IMR-90 (cell line): ENCODE measurements around the gene TPPP. TPM values are rescaled to one million over a fixed set of nuclear protein-coding genes. Genes with fewer than 3 reads are reported as not detected.

ENCODE experiments used
- ATAC-seq: fragments of 200-7000 bp; cut with Tn5 transposase; 2 replicates; pipeline ENCODE4 v1.9.1; 2020; ENCODE audit warnings: low read depth, mild to moderate bottlenecking, moderate library complexity
- BruUV-seq: library from RNA; stranded (reverse); fragments of 400-500 nt; replicated peaks from 2 replicates; lab custom pipeline; 2021; lab: Mats Ljungman, UMichigan
- CTCF ChIA-PET: fragments of 300-600 bp; formaldehyde crosslinking; extraction: SDS; loops from one replicate; lab custom pipeline; 2021; ENCODE audit warnings: antibody characterized with exemption; lab: Yijun Ruan, JAX
- POLR2A ChIA-PET: fragments of 300-600 bp; sonication (Branson Sonifier 250); formaldehyde crosslinking; loops from one replicate; lab custom pipeline; 2022; ENCODE audit warnings: antibody characterized with exemption; ENCODE audit not compliant: unreplicated experiment; lab: Charles Lee
- DNase-seq: peaks from one replicate; pipeline ENCODE4 v3.0.0; 2013
- H2AFZ ChIP-seq: replicated peaks from 2 replicates; pipeline ENCODE3; 2013; ENCODE audit warnings: low read length, mild to moderate bottlenecking; ENCODE audit not compliant: poor library complexity
- H2AK5ac ChIP-seq: 2 replicates; pipeline ENCODE4 v1.6.1; 2013; ENCODE audit warnings: low read depth, low read length, inconsistent platforms
- H2AK9ac ChIP-seq: replicated peaks from 2 replicates; pipeline ENCODE3; 2013; ENCODE audit warnings: mild to moderate bottlenecking, low read depth, low read length, moderate library complexity; ENCODE audit not compliant: poor library complexity
- H2BK120ac ChIP-seq: 2 replicates; pipeline ENCODE4 v1.6.1; 2013; ENCODE audit warnings: low read depth, low read length, inconsistent platforms
- H2BK15ac ChIP-seq: 3 replicates; pipeline ENCODE4 v1.6.1; 2013; ENCODE audit warnings: low read depth, low read length, inconsistent platforms
- H2BK20ac ChIP-seq: 2 replicates; pipeline ENCODE4 v1.6.1; 2013; ENCODE audit warnings: low read depth, mild to moderate bottlenecking, inconsistent platforms, low read length, moderate library complexity
- H2BK5ac ChIP-seq: 2 replicates; pipeline ENCODE4 v1.6.1; 2013; ENCODE audit warnings: mild to moderate bottlenecking, low read depth, low read length, inconsistent platforms; ENCODE audit not compliant: poor library complexity, severe bottlenecking
- H3K14ac ChIP-seq: replicated peaks from 2 replicates; pipeline ENCODE4 v1.6.1; 2013; ENCODE audit warnings: low read depth, low read length, inconsistent platforms
- H3K18ac ChIP-seq: 2 replicates; pipeline ENCODE4 v1.6.1; 2013; ENCODE audit warnings: low read depth, low read length, control low read depth
- H3K23ac ChIP-seq: 2 replicates; pipeline ENCODE4 v1.6.1; 2013; ENCODE audit warnings: low read depth, low read length, inconsistent platforms
- H3K27ac ChIP-seq: 2 replicates; pipeline ENCODE4 v1.5.1; 2013; ENCODE audit warnings: mild to moderate bottlenecking, control low read depth, low read length; ENCODE audit not compliant: insufficient read depth
- H3K27me3 ChIP-seq: 2 replicates; pipeline ENCODE4 v1.6.1; 2013; ENCODE audit warnings: low read length; ENCODE audit not compliant: control insufficient read depth, insufficient read depth
- H3K36me3 ChIP-seq: 2 replicates; pipeline ENCODE4 v1.6.1; 2013; ENCODE audit warnings: low read length, mixed read lengths; ENCODE audit not compliant: control insufficient read depth, insufficient read depth
- H3K4ac ChIP-seq: 2 replicates; pipeline ENCODE4 v1.6.1; 2013; ENCODE audit warnings: low read depth, low read length, inconsistent platforms
- H3K4me1 ChIP-seq: 2 replicates; pipeline ENCODE4 v1.6.1; 2013; ENCODE audit warnings: low read length, mixed read lengths; ENCODE audit not compliant: control insufficient read depth, insufficient read depth
- H3K4me2 ChIP-seq: 2 replicates; pipeline ENCODE4 v1.6.1; 2013; ENCODE audit warnings: low read depth, mild to moderate bottlenecking, control low read depth, low read length, moderate library complexity
- H3K4me3 ChIP-seq: 2 replicates; pipeline ENCODE4 v1.5.1; 2013; ENCODE audit warnings: low read depth, mild to moderate bottlenecking, control low read depth, low read length, moderate library complexity; ENCODE audit not compliant: insufficient read depth
- H3K56ac ChIP-seq: 2 replicates; pipeline ENCODE4 v1.6.1; 2013; ENCODE audit warnings: low read length, inconsistent platforms; ENCODE audit not compliant: insufficient read depth; ENCODE audit errors: extremely low read depth
- H3K79me1 ChIP-seq, 2 experiments: 2 replicates each; pipeline ENCODE4 v1.6.1; 2013; ENCODE audit warnings: low read length in 2 of 2, inconsistent platforms in 1 of 2, low read depth in 1 of 2
- H3K9ac ChIP-seq: 2 replicates; pipeline ENCODE4 v1.6.1; 2013; ENCODE audit warnings: low read depth, low read length, control low read depth
- H3K9me1 ChIP-seq: 2 replicates; pipeline ENCODE4 v1.6.1; 2013; ENCODE audit warnings: low read length, inconsistent platforms; ENCODE audit not compliant: insufficient read depth
- H3K9me3 ChIP-seq: 2 replicates; pipeline ENCODE4 v1.6.1; 2013; ENCODE audit warnings: low read length; ENCODE audit not compliant: control insufficient read depth, insufficient read depth
- H4K20me1 ChIP-seq: 2 replicates; pipeline ENCODE4 v1.6.1; 2013; ENCODE audit warnings: low read length, inconsistent platforms; ENCODE audit not compliant: insufficient read depth
- H4K5ac ChIP-seq: 2 replicates; pipeline ENCODE4 v1.6.1; 2013; ENCODE audit warnings: mild to moderate bottlenecking, low read depth, low read length, control low read depth
- H4K8ac ChIP-seq, 2 experiments: 2 replicates each; pipeline ENCODE4 v1.6.1; 2013; ENCODE audit warnings: low read depth in 2 of 2, low read length in 2 of 2, control low read depth in 1 of 2, inconsistent platforms in 1 of 2
- H4K91ac ChIP-seq: 2 replicates; pipeline ENCODE4 v1.6.1; 2013; ENCODE audit warnings: low read depth, low read length, inconsistent platforms; ENCODE audit not compliant: insufficient read depth
- BHLHE40 ChIP-seq: fragments of 150-350 bp; IDR thresholded peaks from 2 replicates; pipeline ENCODE4 v1.6.1; 2016; ENCODE audit warnings: mild to moderate bottlenecking, low read depth, low read length
- CHD1 ChIP-seq: IDR thresholded peaks from 2 replicates; pipeline ENCODE4 v1.6.1; 2012; ENCODE audit warnings: low read depth, low read length, improper control_type of control experiment
- MAFK ChIP-seq: IDR thresholded peaks from 2 replicates; pipeline ENCODE4 v1.6.1; 2012; ENCODE audit warnings: low read depth, low read length, improper control_type of control experiment
- MAZ ChIP-seq: IDR thresholded peaks from 2 replicates; pipeline ENCODE4 v1.6.1; 2012; ENCODE audit warnings: low read depth, mild to moderate bottlenecking, low read length, improper control_type of control experiment, moderate library complexity, borderline replicate concordance
- MXI1 ChIP-seq: IDR thresholded peaks from 2 replicates; pipeline ENCODE4 v1.6.1; 2012; ENCODE audit warnings: low read depth, mild to moderate bottlenecking, low read length, moderate library complexity, borderline replicate concordance
- NFE2L2 ChIP-seq: fragments of 150-350 bp; IDR thresholded peaks from 2 replicates; pipeline ENCODE4 v1.6.1; 2016; ENCODE audit warnings: low read depth, mild to moderate bottlenecking, low read length
- RAD21 ChIP-seq: IDR thresholded peaks from 2 replicates; pipeline ENCODE4 v1.6.1; 2012; ENCODE audit warnings: low read length, improper control_type of control experiment
- RCOR1 ChIP-seq: IDR thresholded peaks from 2 replicates; pipeline ENCODE4 v1.6.1; 2012; ENCODE audit warnings: mild to moderate bottlenecking, low read length, improper control_type of control experiment; ENCODE audit not compliant: insufficient replicate concordance
- RFX5 ChIP-seq: IDR thresholded peaks from 2 replicates; pipeline ENCODE4 v1.8.0; 2012; ENCODE audit warnings: low read depth, mild to moderate bottlenecking, low read length, moderate library complexity
- USF2 ChIP-seq: fragments of 150-350 bp; IDR thresholded peaks from 2 replicates; pipeline ENCODE4 v1.6.1; 2017; ENCODE audit warnings: mild to moderate bottlenecking, antibody characterized with exemption, low read length, low read depth
- WGBS, 2 experiments: methylation state at CpG; one replicate each; pipeline versions ENCODE4 v1.1.5 to v1.1.7; 2013; ENCODE audit warnings: missing lambda C conversion rate in 2 of 2; ENCODE audit not compliant: insufficient read length in 1 of 2; ENCODE audit errors: extremely low coverage in 2 of 2; 5-methylcytosine and 5-hydroxymethylcytosine counted together
- dilution Hi-C: fragments of 300-500 bp; cut with HindIII; formaldehyde crosslinking; loops from one replicate; pipeline ENCODE4 v1.14.3; 2018; ENCODE audit warnings: low sequenced_read_pairs; ENCODE audit not compliant: unreplicated experiment
- in situ Hi-C: fragments of 300-500 bp; cut with MboI; formaldehyde crosslinking; loops from 3 replicates; pipeline ENCODE4 v1.14.3; 2019; ENCODE audit warnings: low sequenced_read_pairs, inconsistent platforms, mixed read lengths
- intact Hi-C: fragments of 100-400 bp; cut with micrococcal nuclease; formaldehyde crosslinking; loops from 2 replicates; pipeline ENCODE4 v1.10.0; 2022
- polyA plus RNA-seq, 3 experiments: library from polyadenylated mRNA; depleted of rRNA; stranded (reverse); fragments of >200 nt; gene quantifications; 2 replicates each; pipeline ENCODE4 v1.2.3, GENCODE V29; 2012; ENCODE audit warnings: low replicate concordance in 1 of 3
- total RNA-seq: library from RNA; depleted of rRNA; stranded (reverse); fragments of >200 nt; gene quantifications from 2 replicates; pipeline ENCODE4 v1.2.3, GENCODE V29; 2012

TPPP gene
- total and polyA plus RNA-seq, 2 of the 4 experiments (the other 2 are of a cell fraction), result under 0.01 to 0.07 TPM

DNA sequence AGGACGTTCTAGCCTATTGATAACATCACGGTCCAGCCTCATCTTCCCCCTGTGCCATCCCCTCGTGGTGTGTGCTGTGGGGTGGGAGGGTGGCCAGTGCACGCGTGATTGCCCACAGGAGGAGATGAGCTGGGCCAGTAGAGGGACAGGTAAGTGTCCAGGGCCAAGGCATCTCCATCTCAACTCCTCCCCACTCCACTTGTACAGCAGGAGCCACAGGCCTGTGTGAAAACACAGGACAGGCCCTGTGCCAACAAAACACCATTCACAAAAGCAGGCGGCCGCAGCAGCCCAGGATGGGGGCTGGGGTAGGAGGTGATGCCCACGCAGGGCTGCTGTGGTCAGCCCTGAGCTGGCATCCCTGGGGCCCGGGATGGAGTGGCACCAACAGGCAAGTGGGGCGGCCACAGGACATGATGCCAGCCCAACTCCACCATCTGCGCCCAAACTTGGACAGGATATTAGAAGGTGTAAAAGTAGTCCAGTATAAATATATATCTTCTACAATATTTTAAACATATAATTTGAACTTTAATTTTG, 32.6 kb downstream of the TPPP start:
- no peaks in the 10 kb centered on the region for H4K20me1 ChIP-seq
- no peak overlapping the region for H2BK5ac ChIP-seq
- no peaks in the 10 kb centered on the region for H3K9me1 ChIP-seq
- H3K18ac ChIP-seq, result no peak overlapping the region
- WGBS, 2 experiments, result no CpG with 5 or more reads among the region's 11 CpGs
- peaks cover 8% of the 10 kb centered on the region for H3K36me3 ChIP-seq
- no peak overlapping the region for H4K8ac ChIP-seq
- no peak overlapping the region for H3K4ac ChIP-seq
- no peak overlapping the region for H2BK120ac ChIP-seq
- TF ChIP-seq USF2 (no peak), MXI1 (no peak), CHD1 (no peak), RCOR1 (no peak), RAD21 (no peak), MAFK (no peak), MAZ (no peak), RFX5 (no peak), BHLHE40 (no peak), NFE2L2 (no peak)
- no peak overlapping the region for H4K91ac ChIP-seq
- no peak for ATAC-seq
- ChIA-PET CTCF (no interaction called here), POLR2A (no interaction called here)
- H2BK20ac ChIP-seq, result no peak overlapping the region
- no peak overlapping the region for H3K23ac ChIP-seq
- no peak overlapping the region for H2AK5ac ChIP-seq
- no peaks in the 10 kb centered on the region; the same call in 1 of the 2 replicates for H3K9me3 ChIP-seq
- H4K5ac ChIP-seq, result no peak overlapping the region
- H3K56ac ChIP-seq, result no peak overlapping the region
- no peak overlapping the region for H2AK9ac ChIP-seq
- H3K27me3 ChIP-seq, result no peaks in the 10 kb centered on the region
- no peak overlapping the region for H3K9ac ChIP-seq
- no peak overlapping the region for H3K4me3 ChIP-seq
- H2AFZ ChIP-seq, result no peak overlapping the region
- H3K79me1 ChIP-seq, result no peaks in the 10 kb centered on the region
- no peaks in the 10 kb centered on the region for H3K4me1 ChIP-seq
- H3K14ac ChIP-seq, result no peak overlapping the region
- no peak overlapping the region for H3K4me2 ChIP-seq
- no peak for DNase-seq
- in situ Hi-C loops (no loop called here), dilution Hi-C loops (no loop called here), intact Hi-C loops (no loop called here)
- BruUV-seq, result no TSS peak
- no peak overlapping the region for H2BK15ac ChIP-seq
- H3K27ac ChIP-seq, result no peak overlapping the region
